Ovary (tissue), 9 donors: ENCODE measurements around the gene KCNJ5. TPM values are rescaled to one million over a fixed set of nuclear protein-coding genes. Genes with fewer than 3 reads are reported as not detected.

ENCODE experiments used
- DNase-seq, 5 donors: peaks; one replicate each; pipeline ENCODE4 v3.0.0-alpha.2; 2019 to 2020
- H3K27ac ChIP-seq, 2 donors: fragments of 200-600 bp; one replicate each; pipeline versions ENCODE4 v1.5.1 to v1.8.0; 2019 to 2022
- H3K27me3 ChIP-seq: fragments of 200-600 bp; one replicate; pipeline ENCODE4 v1.8.0; 2022
- H3K36me3 ChIP-seq: fragments of 200-600 bp; sonication (generic); one replicate; pipeline ENCODE4 v1.5.1; 2019
- H3K4me1 ChIP-seq: one replicate; pipeline ENCODE4 v1.8.1; 2013; ENCODE audit warnings: mild to moderate bottlenecking, moderate library complexity; ENCODE audit not compliant: insufficient read depth
- H3K4me3 ChIP-seq: fragments of 200-600 bp; sonication (generic); one replicate; pipeline ENCODE4 v1.5.1; 2017
- H3K9me3 ChIP-seq, 2 donors: fragments of 200-600 bp in 1 of 2; sonication (generic) in 1 of 2; one replicate each; pipeline versions ENCODE4 v1.5.1 to v1.8.1; 2013 to 2019; ENCODE audit warnings: mild to moderate bottlenecking in 1 of 2, moderate library complexity in 1 of 2
- EP300 ChIP-seq: sonication (generic); formaldehyde crosslinking; IDR thresholded peaks from one replicate; pipeline ENCODE4 v1.6.1; 2017; ENCODE audit warnings: antibody characterized with exemption
- POLR2A ChIP-seq: fragments of 450-650 bp; IDR thresholded peaks from one replicate; pipeline ENCODE4 v1.6.1; 2017; ENCODE audit warnings: antibody characterized with exemption, mild to moderate bottlenecking, moderate library complexity
- WGBS, 3 donors: extraction: QIAGEN DNeasy Blood & Tissue Kit in 1 of 3; methylation state at CpG; one replicate each; pipeline versions ENCODE4 v1.1.5 to v1.1.7; 2013 to 2017; 5-methylcytosine and 5-hydroxymethylcytosine counted together
- intact Hi-C, 4 donors: fragments of 100-400 bp; cut with DNase I; formaldehyde crosslinking; loops; one replicate each; pipeline versions ENCODE4 v1.11.0 to v1.15.1; 2022 to 2023
- polyA plus RNA-seq, 2 donors: library from polyadenylated mRNA; stranded (reverse); fragments of 200-250 nt in 1 of 2; fragments of 350-450 nt in 1 of 2; fragmentation: Illumina TruSeq in 1 of 2; extraction: RNeasy Lipid Tissue Mini Kit (QIAGEN cat#74804) in 1 of 2; gene quantifications; one replicate each; pipeline ENCODE4 v1.2.3, GENCODE V29; 2013 to 2014
- total RNA-seq, 7 donors: library from RNA; depleted of rRNA in 2 of 7; stranded (reverse); fragments of >200 nt in 2 of 7; fragmentation: NEBNext Ultra II Directional in 3 of 7; extraction: Animal tissue kit (Norgen Biotek cat#: 25700) in 3 of 7; gene quantifications; one replicate each; pipeline versions ENCODE4 v1.1.0 to v1.2.4, GENCODE V29; 2016 to 2023
- TF ChIP-seq, protein P1 (sequence below), 3 donors: fragments of 450-650 bp in 2 of 3; fragments of 200-600 bp in 1 of 3; IDR thresholded peaks; one replicate each; pipeline versions ENCODE4 v1.5.1 to v1.8.0; 2016 to 2022; ENCODE audit warnings: antibody characterized with exemption in 3 of 3, mild to moderate bottlenecking in 1 of 3
- donor health status: DM: no; HTN: no; CAD: no; lungs with moderate emphysema.
- donor health status: DM: no; HTN: no; CAD: no.
- donor health status: Bipolar disorder and iron deficiency.
- donor health status: DM: yes; HTN: yes; CAD: no.
- donor health status: DM: no; HTN: no; CAD: no.
- donor health status: DM: yes; HTN: yes; CAD: no.

The KCNJ5 gene
- total and polyA plus RNA-seq, 9 donors: 0.42 to 3.7 (median 2.0) TPM

DNA sequence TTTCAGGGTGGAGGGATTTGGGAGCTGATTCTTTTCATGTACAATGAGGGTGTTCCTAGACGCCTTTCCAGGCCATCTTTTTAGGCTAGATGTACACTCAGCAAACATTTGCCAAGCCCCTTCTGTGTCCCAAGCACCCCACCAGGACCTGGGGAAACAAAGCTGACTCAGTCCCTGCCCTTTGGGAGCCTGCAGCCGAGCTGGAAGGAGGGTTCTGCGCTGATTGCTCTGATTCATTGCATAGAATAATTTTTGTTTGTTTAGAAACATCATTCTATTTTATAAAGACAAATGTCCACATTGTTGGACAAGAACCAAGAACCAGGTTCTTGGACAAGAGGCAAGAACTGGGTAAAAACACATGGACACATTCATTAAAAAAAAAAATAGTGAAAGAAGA lies 34.8 kb downstream of the KCNJ5 start:
- H3K9me3 ChIP-seq: no peaks in the 10 kb centered on the region
- TF ChIP-seq, protein P1, sequence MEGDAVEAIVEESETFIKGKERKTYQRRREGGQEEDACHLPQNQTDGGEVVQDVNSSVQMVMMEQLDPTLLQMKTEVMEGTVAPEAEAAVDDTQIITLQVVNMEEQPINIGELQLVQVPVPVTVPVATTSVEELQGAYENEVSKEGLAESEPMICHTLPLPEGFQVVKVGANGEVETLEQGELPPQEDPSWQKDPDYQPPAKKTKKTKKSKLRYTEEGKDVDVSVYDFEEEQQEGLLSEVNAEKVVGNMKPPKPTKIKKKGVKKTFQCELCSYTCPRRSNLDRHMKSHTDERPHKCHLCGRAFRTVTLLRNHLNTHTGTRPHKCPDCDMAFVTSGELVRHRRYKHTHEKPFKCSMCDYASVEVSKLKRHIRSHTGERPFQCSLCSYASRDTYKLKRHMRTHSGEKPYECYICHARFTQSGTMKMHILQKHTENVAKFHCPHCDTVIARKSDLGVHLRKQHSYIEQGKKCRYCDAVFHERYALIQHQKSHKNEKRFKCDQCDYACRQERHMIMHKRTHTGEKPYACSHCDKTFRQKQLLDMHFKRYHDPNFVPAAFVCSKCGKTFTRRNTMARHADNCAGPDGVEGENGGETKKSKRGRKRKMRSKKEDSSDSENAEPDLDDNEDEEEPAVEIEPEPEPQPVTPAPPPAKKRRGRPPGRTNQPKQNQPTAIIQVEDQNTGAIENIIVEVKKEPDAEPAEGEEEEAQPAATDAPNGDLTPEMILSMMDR (IDR thresholded peaks at IDR 0.05): no peak
- TF ChIP-seq POLR2A (no peak), EP300 (no peak)
- no peaks in the 10 kb centered on the region for H3K27me3 ChIP-seq
- no peak for DNase-seq
- no peaks in the 10 kb centered on the region for H3K36me3 ChIP-seq
- 88 to 91% (median 88%) methylated on average over 3 of the region's 3 CpGs for WGBS, 3 donors
- no peak overlapping the region for H3K27ac ChIP-seq
- H3K4me1 ChIP-seq: no peaks in the 10 kb centered on the region
- intact Hi-C loops: no loop called here
- H3K4me3 ChIP-seq: no peak overlapping the region

GRCh38 chr11:128926437-128927107 lies 35.4 kb downstream of the KCNJ5 start:
- H3K27ac ChIP-seq: no peak overlapping the region
- TF ChIP-seq POLR2A (no peak), EP300 (no peak)
- TF ChIP-seq, protein P1 (IDR thresholded peaks at IDR 0.05): no peak
- DNase-seq: no peak
- WGBS, 3 donors: 89 to 92% (median 92%) methylated on average over 17 of the region's 17 CpGs
- no peaks in the 10 kb centered on the region for H3K36me3 ChIP-seq
- no peaks in the 10 kb centered on the region for H3K27me3 ChIP-seq
- H3K4me1 ChIP-seq: no peaks in the 10 kb centered on the region
- no peaks in the 10 kb centered on the region for H3K9me3 ChIP-seq
- intact Hi-C loops: no loop called here
- no peak overlapping the region for H3K4me3 ChIP-seq

DNA sequence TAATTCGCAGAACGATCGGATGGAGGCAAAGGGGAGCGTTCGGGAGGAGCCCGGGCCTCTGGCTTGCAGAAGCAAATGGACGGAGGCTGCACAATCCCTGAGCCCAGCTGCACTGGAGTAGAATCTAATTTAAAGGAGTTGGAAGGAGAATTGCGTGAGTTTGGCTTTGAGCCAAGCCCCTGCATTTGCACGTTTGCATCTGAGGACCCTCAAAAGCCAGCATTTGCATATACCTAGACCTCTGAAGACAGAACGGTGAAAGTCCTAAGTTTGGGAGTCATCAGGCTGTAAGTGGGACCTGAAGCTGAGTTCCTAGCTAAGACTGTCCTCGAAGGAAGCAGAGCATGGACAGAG lies 35.9 kb downstream of the KCNJ5 start:
- TF ChIP-seq, protein P1 (IDR thresholded peaks at IDR 0.05): no peak
- TF ChIP-seq POLR2A (no peak), EP300 (no peak)
- intact Hi-C loops: no loop called here
- Histone ChIP-seq H3K4me3 (no peak overlapping the region), H3K27ac (no peak overlapping the region), H3K27me3 (no peaks in the 10 kb centered on the region), H3K9me3 (no peaks in the 10 kb centered on the region), H3K36me3 (no peaks in the 10 kb centered on the region), H3K4me1 (no peaks in the 10 kb centered on the region)
- 69 to 80% (median 75%) methylated on average over 11 of the region's 11 CpGs for WGBS, 3 donors
- no peak for DNase-seq

DNA sequence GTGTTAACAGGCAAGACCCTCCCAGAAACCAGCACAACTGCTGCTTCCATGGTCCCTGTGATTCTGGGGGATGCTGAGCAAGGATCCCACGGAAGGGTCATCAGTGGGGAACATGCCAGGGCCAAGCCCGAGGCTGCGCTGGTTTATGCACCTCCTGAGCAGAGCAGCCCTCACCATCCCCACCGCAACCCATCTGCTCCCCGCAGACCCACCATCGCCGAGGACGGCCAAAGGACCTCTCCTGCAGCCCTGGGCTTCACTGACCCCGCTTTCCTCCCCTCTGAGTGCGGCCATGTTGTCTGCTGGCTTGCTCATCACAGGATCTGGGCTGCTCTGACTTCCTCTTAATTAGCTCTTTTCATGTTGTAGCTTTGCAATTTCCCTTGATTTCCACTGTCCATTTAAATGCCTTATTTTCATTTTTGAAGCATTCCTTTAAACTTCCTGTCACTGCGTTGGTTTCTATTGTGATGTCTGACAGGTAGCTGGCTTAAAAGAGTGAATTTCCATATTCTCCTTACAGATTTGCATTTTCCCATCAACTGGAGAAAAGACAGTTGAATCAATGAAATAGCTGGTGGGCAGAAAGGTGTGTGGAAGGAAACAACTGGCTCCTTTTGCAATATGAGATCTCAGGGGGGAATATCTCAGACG lies 36.7 kb downstream of the KCNJ5 start:
- no peaks in the 10 kb centered on the region for H3K4me1 ChIP-seq
- no peak for DNase-seq
- no peaks in the 10 kb centered on the region for H3K36me3 ChIP-seq
- H3K9me3 ChIP-seq: no peaks in the 10 kb centered on the region
- no peak for TF ChIP-seq POLR2A
- TF ChIP-seq, protein P1 (IDR thresholded peaks at IDR 0.05): no peak
- H3K4me3 ChIP-seq: no peak overlapping the region
- intact Hi-C loops: no loop called here
- H3K27me3 ChIP-seq: no peaks in the 10 kb centered on the region
- WGBS, 3 donors: 81 to 84% (median 83%) methylated on average over 12 of the region's 12 CpGs
- no peak overlapping the region for H3K27ac ChIP-seq
